ENCODE data around the gene ST3GAL3.

Gene ST3GAL3

DNA sequence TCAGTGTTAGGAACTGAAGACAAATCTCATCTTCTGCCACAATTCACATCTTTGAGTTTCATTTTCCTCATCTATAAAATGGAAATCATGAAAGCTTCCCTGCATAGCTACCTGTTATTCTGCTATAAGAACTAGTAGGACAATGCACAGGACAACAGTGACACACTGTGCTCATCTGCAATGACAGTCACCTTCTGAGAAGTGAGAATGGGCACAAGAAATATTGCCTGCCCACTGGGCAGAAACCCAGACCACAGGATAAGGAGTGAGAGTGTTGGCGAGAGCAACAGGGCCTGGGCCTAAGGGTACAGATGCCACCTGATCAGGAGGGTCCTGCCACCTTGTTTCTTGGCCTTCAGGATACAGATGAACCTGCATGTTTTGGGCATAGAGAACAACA lies 203.0 kb downstream of the ST3GAL3 start:
- peaks cover 4% of the 10 kb centered on the region for H3K9me3 Mint-ChIP-seq
- H3K27ac Mint-ChIP-seq: no peak overlapping the region
- H3K4me1 Mint-ChIP-seq: peaks cover 20% of the 10 kb centered on the region
- H3K27me3 Mint-ChIP-seq (ENCODE audit: low read depth, poor library complexity): peaks cover 9% of the 10 kb centered on the region
- peaks cover 11% of the 10 kb centered on the region for H3K36me3 Mint-ChIP-seq (ENCODE audit: low read depth)
- H3K4me3 Mint-ChIP-seq: no peak overlapping the region
- no peak for DNase-seq
- TF ChIP-seq CTCF (IDR thresholded peaks at IDR 0.05): no peak

- Mint-ChIP-seq H3K36me3 (ENCODE audit: low read depth) (peaks cover 5% of the 10 kb centered on the region), H3K27ac (no peak overlapping the region), H3K4me1 (peaks cover 20% of the 10 kb centered on the region), H3K27me3 (ENCODE audit: low read depth, poor library complexity) (peaks cover 4% of the 10 kb centered on the region), H3K9me3 (no peaks in the 10 kb centered on the region), H3K4me3 (no peak overlapping the region)
- no peak for DNase-seq
- no peak for TF ChIP-seq CTCF (IDR thresholded peaks at IDR 0.05)
These were observed 205.3 kb downstream of the ST3GAL3 start for GRCh38 chr1:43912607-43913006.

DNA sequence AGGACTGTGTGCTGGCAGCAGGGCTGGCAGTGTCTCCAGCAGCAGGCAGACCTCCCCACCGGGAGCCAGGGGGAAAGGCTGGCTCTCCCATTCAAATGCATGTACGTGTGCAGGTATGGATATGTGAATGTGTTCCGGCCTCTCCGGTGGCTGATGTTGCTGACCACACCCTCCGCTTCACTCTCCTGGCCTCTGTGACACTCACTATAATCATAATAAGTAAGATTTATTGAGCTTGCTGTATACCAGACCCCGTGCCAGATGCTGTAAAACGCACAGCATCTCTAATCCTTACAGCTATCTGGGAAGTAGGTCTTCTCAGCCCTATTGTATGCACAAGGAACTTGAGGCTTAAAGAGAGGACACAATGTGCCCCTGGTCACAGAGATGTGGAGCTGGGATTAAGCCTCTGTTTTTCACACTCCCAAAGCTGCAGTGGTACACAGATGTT lies 205.7 kb downstream of the ST3GAL3 start:
- H3K27ac Mint-ChIP-seq: peak overlapping the region; percentile 66
- H3K9me3 Mint-ChIP-seq: no peaks in the 10 kb centered on the region
- no peak for DNase-seq
- peaks cover 4% of the 10 kb centered on the region for H3K36me3 Mint-ChIP-seq (ENCODE audit: low read depth)
- H3K27me3 Mint-ChIP-seq (ENCODE audit: low read depth, poor library complexity): peaks cover 4% of the 10 kb centered on the region
- no peak overlapping the region for H3K4me3 Mint-ChIP-seq
- H3K4me1 Mint-ChIP-seq: peaks cover 20% of the 10 kb centered on the region
- TF ChIP-seq CTCF (IDR thresholded peaks at IDR 0.05): no peak

DNA sequence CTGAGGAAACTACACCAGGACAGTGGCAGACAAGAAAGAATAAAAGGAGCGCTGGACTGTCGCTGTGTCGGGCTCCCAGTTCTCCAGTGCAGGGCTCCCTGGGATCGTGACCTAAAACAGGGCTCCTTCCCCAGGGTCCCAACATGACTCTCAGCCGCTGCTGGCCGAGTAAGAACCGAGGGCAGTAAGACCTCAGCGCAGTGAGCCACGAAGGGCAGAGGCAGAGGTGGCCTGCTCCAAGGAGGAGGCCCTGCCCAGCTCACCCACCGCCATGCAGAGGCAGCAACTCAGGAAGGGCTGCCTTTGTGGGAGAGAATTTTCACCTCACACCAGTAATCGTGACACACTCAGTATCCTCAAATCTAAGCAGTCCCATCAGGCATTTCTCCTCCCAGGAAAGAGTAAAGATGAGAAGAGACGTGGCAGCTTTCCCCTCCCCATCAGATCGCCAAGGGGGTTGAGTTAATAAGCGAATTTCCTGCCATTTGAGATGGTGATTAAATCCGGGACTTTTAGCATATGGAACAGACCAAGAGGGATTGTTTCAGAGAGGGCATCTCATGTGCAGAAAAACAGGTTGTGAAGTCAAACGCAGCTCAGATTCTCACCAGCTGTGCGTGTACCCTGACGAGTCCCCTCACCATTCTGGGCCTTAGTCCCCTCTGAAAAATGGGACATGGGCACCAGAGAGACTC lies 206.5 kb downstream of the ST3GAL3 start:
- Mint-ChIP-seq H3K4me1 (peaks cover 20% of the 10 kb centered on the region), H3K27me3 (ENCODE audit: low read depth, poor library complexity) (peaks cover 4% of the 10 kb centered on the region), H3K9me3 (no peaks in the 10 kb centered on the region), H3K4me3 (no peak overlapping the region), H3K27ac (peak overlapping the region; percentile 72), H3K36me3 (ENCODE audit: low read depth) (peaks cover 2% of the 10 kb centered on the region)
- no peak for DNase-seq
- TF ChIP-seq CTCF (IDR thresholded peaks at IDR 0.05): no peak

- Mint-ChIP-seq H3K27me3 (ENCODE audit: low read depth, poor library complexity) (peaks cover 4% of the 10 kb centered on the region), H3K27ac (no peak overlapping the region)
These were observed 207.5 kb downstream of the ST3GAL3 start for GRCh38 chr1:43914576-43915525.

More at GRCh38 chr1:43914576-43915525, 207.5 kb downstream of the ST3GAL3 start:
- no peak for DNase-seq
- peaks cover 20% of the 10 kb centered on the region for H3K4me1 Mint-ChIP-seq
- TF ChIP-seq CTCF (IDR thresholded peaks at IDR 0.05): no peak
- no peak overlapping the region for H3K4me3 Mint-ChIP-seq
- no peaks in the 10 kb centered on the region for H3K9me3 Mint-ChIP-seq
- H3K36me3 Mint-ChIP-seq (ENCODE audit: low read depth): no peaks in the 10 kb centered on the region
